K562 (cell line): ENCODE data around the gene FRMPD4. TPM values are rescaled to one million over a fixed set of nuclear protein-coding genes. Genes with fewer than 3 reads are reported as not detected.

Experiments used
- ATAC-seq: fragments of 200-7000 bp; cut with Tn5 transposase; 3 replicates; pipeline ENCODE4 v1.9.1; 2020; ENCODE audit warnings: moderate library complexity
- BruUV-seq: library from RNA; stranded (reverse); fragments of 400-500 nt; replicated peaks from 2 replicates; lab custom pipeline; 2021; lab: Mats Ljungman, UMichigan
- CTCF ChIA-PET: fragments of 300-600 bp; formaldehyde crosslinking; extraction: SDS; loops from one replicate; lab custom pipeline; 2021; ENCODE audit warnings: low intra/inter-chr PET ratio; lab: Yijun Ruan, JAX
- POLR2A ChIA-PET: fragments of 300-600, 350-650 bp; sonication (Branson Sonifier 250); formaldehyde crosslinking; extraction: SDS; loops from one replicate; lab custom pipeline; 2021; ENCODE audit warnings: antibody characterized with exemption, inconsistent platforms; lab: Yijun Ruan, JAX
- DNase-seq, 4 experiments: peaks; one replicate each; pipeline versions ENCODE4 v3.0.0 to v3.0.0-alpha.2; 2011 to 2018; ENCODE audit warnings: low spot score in 3 of 4, mixed read lengths in 3 of 4; ENCODE audit errors: extremely low read depth in 1 of 4
- FAIRE-seq: peaks from 2 replicates; lab custom pipeline; 2011; peaks lifted over from hg19 to GRCh38; lab: Jason Lieb, UNC
- H2AFZ ChIP-seq: 2 replicates; pipeline ENCODE4 v1.6.0; 2011; ENCODE audit warnings: low read depth, low read length, control low read depth, inconsistent platforms
- H3K27ac ChIP-seq: fragments of 200-600 bp; 3 replicates; pipeline ENCODE4 v1.8.0; 2011; ENCODE audit warnings: low read depth, mild to moderate bottlenecking, control low read depth, inconsistent platforms, low read length, moderate library complexity, mixed read lengths; ENCODE audit errors: extremely low read depth
- H3K27me3 ChIP-seq, 2 experiments: fragments of 300-600 bp in 1 of 2; 2 replicates in 1 of 2; 3 replicates in 1 of 2; pipeline versions ENCODE4 v1.6.0 to v1.8.0; 2011; ENCODE audit warnings: inconsistent platforms in 2 of 2, low read length in 2 of 2, mild to moderate bottlenecking in 1 of 2, mixed read lengths in 1 of 2, moderate library complexity in 1 of 2; ENCODE audit not compliant: control insufficient read depth in 2 of 2, insufficient read depth in 2 of 2
- H3K36me3 ChIP-seq: fragments of 300-600 bp; 3 replicates; pipeline ENCODE4 v1.8.0; 2011; ENCODE audit warnings: mild to moderate bottlenecking, low read length, inconsistent platforms; ENCODE audit not compliant: control insufficient read depth, insufficient read depth
- H3K4me1 ChIP-seq, 2 experiments: fragments of 200-600 bp in 1 of 2; replicated peaks in 1 of 2; 2 replicates in 1 of 2; 3 replicates in 1 of 2; pipeline versions ENCODE4 v1.5.1 to v1.8.0; 2011; ENCODE audit warnings: inconsistent platforms in 2 of 2, low read length in 2 of 2, mild to moderate bottlenecking in 1 of 2, mixed read lengths in 1 of 2, moderate library complexity in 1 of 2; ENCODE audit not compliant: control insufficient read depth in 2 of 2, insufficient read depth in 2 of 2
- H3K4me2 ChIP-seq: 2 replicates; pipeline ENCODE4 v1.6.1; 2011; ENCODE audit warnings: low read length, control low read depth, inconsistent platforms, mixed read lengths; ENCODE audit not compliant: insufficient read depth
- H3K4me3 ChIP-seq: fragments of 200-600 bp; sonication (generic), shearing (Covaris generic); 2 replicates; pipeline ENCODE4 v1.5.1; 2016; ENCODE audit warnings: control low read depth, inconsistent platforms
- H3K79me2 ChIP-seq: fragments of 200-600 bp; 3 replicates; pipeline ENCODE4 v1.8.0; 2011; ENCODE audit warnings: low read length, inconsistent platforms; ENCODE audit not compliant: control insufficient read depth, insufficient read depth
- H3K9ac ChIP-seq, 2 experiments: 2 replicates each; pipeline versions ENCODE4 v1.6.0 to v1.6.1; 2011; ENCODE audit warnings: low read depth in 2 of 2, low read length in 2 of 2, control low read depth in 1 of 2, inconsistent platforms in 1 of 2, mild to moderate bottlenecking in 1 of 2, mixed read lengths in 1 of 2; ENCODE audit not compliant: insufficient read depth in 1 of 2
- H3K9me1 ChIP-seq: one replicate; pipeline ENCODE4 v1.6.0; 2011; ENCODE audit warnings: inconsistent platforms, mild to moderate bottlenecking, low read length, moderate library complexity; ENCODE audit not compliant: control insufficient read depth, insufficient read depth
- H3K9me3 ChIP-seq: replicated peaks from 2 replicates; pipeline ENCODE4 v1.5.1; 2011; ENCODE audit warnings: low read depth, low read length, inconsistent platforms; ENCODE audit not compliant: control insufficient read depth, insufficient read depth
- H4K20me1 ChIP-seq: replicated peaks from 2 replicates; pipeline ENCODE4 v1.6.1; 2011; ENCODE audit warnings: low read length, inconsistent platforms, mixed read lengths; ENCODE audit not compliant: control insufficient read depth, insufficient read depth
- E2F6 ChIP-seq, 2 experiments: IDR thresholded peaks; 2 replicates each; pipeline ENCODE4 v1.6.1; 2011; ENCODE audit warnings: borderline replicate concordance in 1 of 2, control low read depth in 1 of 2, low read depth in 1 of 2, low read length in 1 of 2, mild to moderate bottlenecking in 1 of 2, mixed read lengths in 1 of 2, moderate library complexity in 1 of 2; ENCODE audit not compliant: insufficient read depth in 1 of 2, insufficient read length in 1 of 2, poor library complexity in 1 of 2, severe bottlenecking in 1 of 2; ENCODE audit errors: extremely low read depth in 1 of 2
- FOXP4 ChIP-seq: sonication (generic); formaldehyde crosslinking; IDR thresholded peaks from 2 replicates; pipeline ENCODE4 v1.8.0; 2022; ENCODE audit warnings: mild to moderate bottlenecking, missing genetic modification reagents, borderline replicate concordance
- ZBTB8A ChIP-seq: fragments of 450-650 bp; IDR thresholded peaks from 2 replicates; pipeline ENCODE4 v1.6.1; 2018; ENCODE audit warnings: mild to moderate bottlenecking, moderate library complexity; ENCODE audit not compliant: partially characterized antibody
- WGBS: fragments of 100-300 bp; shearing (Covaris generic); methylation state at CpG from one replicate; pipeline ENCODE4 v1.1.6; 2016; ENCODE audit warnings: low coverage, mixed read lengths; ENCODE audit not compliant: insufficient coverage; ENCODE audit errors: missing lambda C conversion rate; 5-methylcytosine and 5-hydroxymethylcytosine counted together
- in situ Hi-C: fragments of 300-500 bp; cut with MboI; formaldehyde crosslinking; loops from 4 replicates; pipeline ENCODE4 v1.15.0; 2018; ENCODE audit warnings: inconsistent platforms, mixed read lengths
- intact Hi-C: fragments of 100-400 bp; cut with micrococcal nuclease; formaldehyde crosslinking; loops from 2 replicates; pipeline ENCODE4 v1.14.2; 2022
- polyA plus RNA-seq, 8 experiments: library from polyadenylated mRNA; depleted of rRNA in 4 of 8; stranded (reverse) in 5 of 8; unstranded in 3 of 8; fragments of >200 nt; fragmentation: Nextera tagmentation in 2 of 8; fragmentation: Illumina TruSeq in 1 of 8; extraction: Ambion mirVana in 2 of 8; extraction: Trizol in 1 of 8; gene quantifications; 2 replicates each; pipeline versions ENCODE4 v1.2.1 to v1.2.3, GENCODE V29; 2011 to 2014; ENCODE audit warnings: inconsistent platforms in 1 of 8, missing spikeins in 1 of 8
- total RNA-seq, 7 experiments: library from RNA; depleted of rRNA in 6 of 7; stranded (reverse); fragments of >200 nt in 6 of 7; fragmentation: Illumina TruSeq in 2 of 7; extraction: Trizol in 2 of 7; gene quantifications; 2 replicates each; pipeline versions ENCODE4 v1.2.1 to v1.2.3, GENCODE V29; 2011 to 2021; ENCODE audit warnings: low replicate concordance in 1 of 7

FRMPD4 gene
- total and polyA plus RNA-seq, 9 of the 15 experiments (the other 6 are each of a cell fraction or from before 2014, with no cell fraction given), result not detected

- CTCF ChIA-PET, result no interaction called here
- 0% methylated on average over 3 of the region's 3 CpGs for WGBS
- Histone ChIP-seq H3K4me3 (no peak overlapping the region), H3K36me3 (no peaks in the 10 kb centered on the region), H4K20me1 (no peaks in the 10 kb centered on the region), H3K79me2 (no peaks in the 10 kb centered on the region), H2AFZ (no peak overlapping the region), H3K4me2 (no peak overlapping the region), H3K27ac (no peak overlapping the region), H3K9ac (no peak overlapping the region), H3K4me1 (no peaks in the 10 kb centered on the region)
- intact Hi-C loops, result no loop called here
- BruUV-seq, result no TSS peak
- no peak for DNase-seq
- no peak for FAIRE-seq
- TF ChIP-seq E2F6 (IDR thresholded peaks at IDR 0.05; ENCODE audit: borderline replicate concordance in 1 of 2, extremely low read depth in 1 of 2, insufficient read depth in 1 of 2, insufficient read length in 1 of 2, low read depth in 1 of 2, low read length in 1 of 2, poor library complexity in 1 of 2, severe bottlenecking in 1 of 2) (no peak), FOXP4 (CRISPR knock-in tag) (no peak), ZBTB8A (no peak)
- TF ChIP-seq, all 486 proteins: peak for 0
- in situ Hi-C loops, result no loop called here
- H3K9me1 ChIP-seq, result no peaks in the 10 kb centered on the region
- no peak for ATAC-seq
- POLR2A ChIA-PET, result no interaction called here
- H3K9me3 ChIP-seq, result no peaks in the 10 kb centered on the region
- H3K27me3 ChIP-seq, result no peaks in the 10 kb centered on the region
These were observed 191.2 kb downstream of the FRMPD4 start for GRCh38 chrX:12329476-12329875.
